GM19099 (cell line): ENCODE results near the gene DMTF1.

Experiments
- POLR2A ChIP-seq: IDR thresholded peaks from 3 replicates; pipeline ENCODE4 v1.6.1; 2011; ENCODE audit warnings: low read depth; ENCODE audit not compliant: insufficient read length; ENCODE audit errors: extremely low read depth

Gene DMTF1

DNA sequence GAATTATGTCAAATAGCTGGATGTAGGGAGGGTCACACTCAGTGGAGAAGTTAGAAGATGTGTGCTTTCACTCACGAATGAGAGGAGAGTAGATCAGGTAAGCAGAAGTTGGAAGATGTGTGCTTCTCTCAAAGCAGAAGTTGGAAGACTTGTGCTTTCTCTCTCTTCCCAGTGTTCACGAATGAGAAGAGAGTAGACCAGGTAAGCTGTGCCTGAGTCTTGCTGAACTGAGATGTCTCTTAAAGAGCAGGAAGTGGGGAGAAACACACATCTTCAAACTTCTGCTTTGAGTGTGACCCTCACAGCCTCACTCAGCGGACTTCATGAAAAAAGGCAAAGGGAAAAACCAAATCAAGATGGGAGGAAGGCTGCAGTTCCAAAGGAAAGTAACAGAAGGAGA is 74.2 kb downstream of the DMTF1 start:
- no peak for TF ChIP-seq POLR2A

DNA sequence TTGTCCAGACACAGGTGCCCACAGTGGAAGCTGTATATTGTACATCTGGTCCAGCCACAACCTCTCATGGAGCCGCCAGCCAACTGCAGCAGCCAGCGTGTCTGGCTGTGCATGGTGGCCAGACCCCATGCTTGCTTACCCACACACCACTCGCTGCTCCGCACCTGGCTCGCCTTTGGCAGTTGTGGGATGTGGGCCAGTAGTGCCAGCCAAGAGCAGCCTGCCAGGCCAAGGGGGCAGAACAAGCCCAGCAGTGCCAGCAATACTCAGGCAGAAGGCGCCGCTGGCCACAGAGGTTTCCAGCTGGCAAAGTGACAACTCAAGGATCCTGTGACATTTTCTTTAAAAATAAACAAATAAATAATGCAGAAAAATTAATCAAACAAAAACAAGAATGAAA is 79.0 kb downstream of the DMTF1 start:
- no peak for TF ChIP-seq POLR2A

GRCh38 chr7:87231711-87232110 is 79.5 kb downstream of the DMTF1 start:
- TF ChIP-seq POLR2A = no peak

- no peak for TF ChIP-seq POLR2A
Observed at GRCh38 chr7:87234949-87235348, 82.7 kb downstream of the DMTF1 start.
